Measurements from ENCODE around the gene AKAP13.

The AKAP13 gene

DNA sequence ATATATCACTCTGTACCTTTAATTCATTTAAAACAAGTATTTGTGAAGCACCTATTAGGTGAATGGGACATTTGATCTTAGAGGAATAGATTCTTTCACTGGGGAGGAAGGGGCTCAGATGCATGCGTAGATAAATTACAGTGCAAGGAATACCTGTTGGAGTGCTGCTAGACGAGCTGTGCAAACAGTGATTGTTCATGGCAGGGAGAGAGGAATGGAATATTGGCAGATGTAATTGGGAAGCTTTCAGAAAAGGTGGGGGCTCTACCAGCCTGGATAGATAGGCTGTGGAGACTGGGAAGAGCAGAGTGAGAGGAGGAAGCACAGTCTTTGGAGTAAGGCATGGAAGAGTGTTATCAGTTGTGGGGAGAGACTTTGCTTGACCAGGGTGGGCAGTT, 116.8 kb downstream of the AKAP13 start:
- no peak for DNase-seq (ENCODE audit: low read depth)
- TF ChIP-seq, protein P1, sequence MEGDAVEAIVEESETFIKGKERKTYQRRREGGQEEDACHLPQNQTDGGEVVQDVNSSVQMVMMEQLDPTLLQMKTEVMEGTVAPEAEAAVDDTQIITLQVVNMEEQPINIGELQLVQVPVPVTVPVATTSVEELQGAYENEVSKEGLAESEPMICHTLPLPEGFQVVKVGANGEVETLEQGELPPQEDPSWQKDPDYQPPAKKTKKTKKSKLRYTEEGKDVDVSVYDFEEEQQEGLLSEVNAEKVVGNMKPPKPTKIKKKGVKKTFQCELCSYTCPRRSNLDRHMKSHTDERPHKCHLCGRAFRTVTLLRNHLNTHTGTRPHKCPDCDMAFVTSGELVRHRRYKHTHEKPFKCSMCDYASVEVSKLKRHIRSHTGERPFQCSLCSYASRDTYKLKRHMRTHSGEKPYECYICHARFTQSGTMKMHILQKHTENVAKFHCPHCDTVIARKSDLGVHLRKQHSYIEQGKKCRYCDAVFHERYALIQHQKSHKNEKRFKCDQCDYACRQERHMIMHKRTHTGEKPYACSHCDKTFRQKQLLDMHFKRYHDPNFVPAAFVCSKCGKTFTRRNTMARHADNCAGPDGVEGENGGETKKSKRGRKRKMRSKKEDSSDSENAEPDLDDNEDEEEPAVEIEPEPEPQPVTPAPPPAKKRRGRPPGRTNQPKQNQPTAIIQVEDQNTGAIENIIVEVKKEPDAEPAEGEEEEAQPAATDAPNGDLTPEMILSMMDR (IDR thresholded peaks at IDR 0.05; ENCODE audit: control insufficient read depth, insufficient read depth, low read depth, low read length, missing control alignments), result no peak
- no peak overlapping the region for H3K4me3 ChIP-seq (ENCODE audit: control insufficient read depth, low read depth, low read length)

DNA sequence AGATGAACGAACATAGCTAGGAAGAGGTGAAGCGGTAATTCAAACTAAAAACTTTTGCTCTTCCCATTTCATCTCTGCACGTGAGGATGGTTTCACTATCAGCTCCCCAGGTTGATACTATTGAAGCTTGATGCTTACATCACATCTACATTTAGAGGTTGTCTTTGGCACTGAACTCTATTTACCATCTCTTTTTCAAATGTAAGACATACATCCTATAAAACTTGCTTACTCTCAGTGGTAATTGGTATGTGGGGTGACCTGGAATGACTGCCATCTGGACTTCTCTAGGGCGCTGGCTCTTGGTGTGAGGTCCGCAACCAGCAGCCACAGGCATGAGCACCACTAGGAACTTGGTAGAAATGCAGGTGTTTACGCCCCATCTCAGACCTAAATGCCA, 118.1 kb downstream of the AKAP13 start:
- no peak overlapping the region for H3K4me3 ChIP-seq (ENCODE audit: control insufficient read depth, low read depth, low read length)
- TF ChIP-seq, protein P1 (IDR thresholded peaks at IDR 0.05; ENCODE audit: control insufficient read depth, insufficient read depth, low read depth, low read length, missing control alignments), result no peak
- DNase-seq (ENCODE audit: low read depth), result no peak

DNA sequence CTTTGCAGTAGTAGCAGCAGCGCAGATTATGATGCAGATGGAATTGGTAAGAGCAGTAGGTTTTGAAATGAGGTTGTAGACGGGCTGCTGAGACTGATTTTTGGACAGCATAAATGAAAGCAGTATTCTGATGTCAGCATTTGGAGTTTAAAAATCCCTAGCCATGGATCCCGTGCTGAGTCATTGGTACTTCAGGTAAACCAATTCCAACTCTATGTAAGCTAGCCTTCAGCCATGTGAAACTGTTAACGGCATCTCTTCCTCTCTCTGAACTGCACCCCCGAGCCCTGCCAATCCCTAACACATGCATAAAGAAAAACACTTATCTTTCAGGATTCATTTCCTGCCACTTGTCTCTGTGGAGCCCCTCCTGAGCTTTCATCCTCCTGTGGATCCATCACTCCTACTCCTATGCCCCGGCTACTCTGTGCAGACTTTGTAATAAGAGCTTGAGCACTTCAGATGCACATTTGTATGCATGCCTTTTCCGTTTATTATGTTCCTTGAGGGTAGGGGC, 119.0 kb downstream of the AKAP13 start:
- H3K4me3 ChIP-seq (ENCODE audit: control insufficient read depth, low read depth, low read length), result no peak overlapping the region
- no peak for DNase-seq (ENCODE audit: low read depth)
- TF ChIP-seq, protein P1 (IDR thresholded peaks at IDR 0.05; ENCODE audit: control insufficient read depth, insufficient read depth, low read depth, low read length, missing control alignments), result no peak

DNA sequence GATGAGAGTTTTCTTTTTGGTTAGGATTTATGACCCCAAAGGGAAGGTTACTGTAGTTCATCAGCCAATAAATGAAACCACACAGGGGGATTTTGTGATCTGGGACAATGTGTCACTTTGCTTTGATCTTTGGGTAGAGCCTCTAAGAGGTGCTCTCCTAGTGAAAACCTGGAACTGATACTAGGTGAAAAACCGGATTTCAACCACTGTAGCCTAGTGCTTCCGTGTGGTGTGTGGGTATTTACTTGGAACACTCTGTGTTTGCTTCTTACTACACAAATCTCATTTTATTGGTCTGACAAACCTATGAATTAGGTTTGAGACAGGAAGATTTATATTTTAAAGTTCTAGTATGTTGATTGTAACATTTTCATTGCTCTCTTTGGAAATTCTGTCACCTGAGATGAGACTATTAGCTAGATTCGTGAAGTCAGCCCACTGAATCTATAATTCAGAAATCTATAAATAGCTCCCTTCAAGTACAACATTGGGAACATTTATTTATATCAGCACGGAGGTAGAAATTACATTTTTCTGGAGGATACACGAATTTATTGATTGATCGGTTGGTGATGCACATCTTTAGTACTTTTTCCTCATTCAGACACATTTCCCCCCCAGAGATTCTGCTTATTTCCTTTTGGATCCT, 119.8 kb downstream of the AKAP13 start:
- TF ChIP-seq, protein P1 (IDR thresholded peaks at IDR 0.05; ENCODE audit: control insufficient read depth, insufficient read depth, low read depth, low read length, missing control alignments), result no peak
- no peak overlapping the region for H3K4me3 ChIP-seq (ENCODE audit: control insufficient read depth, low read depth, low read length)
- DNase-seq (ENCODE audit: low read depth), result no peak

DNA sequence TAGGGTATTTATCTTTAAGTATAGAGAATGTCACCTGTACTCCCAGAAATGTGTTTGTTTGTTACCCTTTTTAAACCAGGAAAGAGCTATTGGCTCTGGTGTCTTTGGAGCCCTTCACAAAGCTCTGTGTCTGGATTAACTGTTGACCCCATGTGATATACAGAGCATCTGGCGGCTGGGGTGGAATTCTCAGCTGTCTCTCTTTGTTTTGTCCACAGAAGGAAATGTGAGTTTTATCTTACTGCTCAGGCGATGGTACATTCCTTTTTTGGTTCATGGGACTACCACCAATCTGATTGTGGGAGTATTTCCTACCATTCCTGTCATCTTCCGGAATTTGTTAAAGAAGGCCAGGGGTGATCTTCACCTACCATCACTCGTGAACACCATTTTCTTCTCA, 120.3 kb downstream of the AKAP13 start:
- DNase-seq (ENCODE audit: low read depth), result no peak
- H3K4me3 ChIP-seq (ENCODE audit: control insufficient read depth, low read depth, low read length), result no peak overlapping the region
- TF ChIP-seq, protein P1 (IDR thresholded peaks at IDR 0.05; ENCODE audit: control insufficient read depth, insufficient read depth, low read depth, low read length, missing control alignments), result no peak

DNA sequence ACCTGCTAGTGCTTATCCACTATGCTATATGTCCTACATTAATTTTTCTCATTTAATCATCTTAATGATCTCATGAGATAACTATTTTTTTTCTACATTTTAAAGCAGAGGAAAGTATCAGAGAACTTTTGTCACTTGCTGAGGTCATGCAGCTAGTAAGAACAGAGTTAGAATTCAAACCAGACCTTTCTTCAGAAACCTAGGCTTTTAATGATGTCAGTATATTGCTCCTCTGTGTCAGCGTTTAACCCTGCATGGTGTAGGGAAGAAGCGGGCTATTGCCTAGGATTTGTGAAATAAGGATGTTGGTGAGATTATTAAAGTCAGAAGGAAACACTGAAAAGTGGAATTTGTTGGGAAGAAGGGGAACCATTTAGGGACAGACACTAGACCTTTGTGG, 121.2 kb downstream of the AKAP13 start:
- no peak overlapping the region for H3K4me3 ChIP-seq (ENCODE audit: control insufficient read depth, low read depth, low read length)
- DNase-seq (ENCODE audit: low read depth), result no peak
- TF ChIP-seq, protein P1 (IDR thresholded peaks at IDR 0.05; ENCODE audit: control insufficient read depth, insufficient read depth, low read depth, low read length, missing control alignments), result no peak
